Large intestine (tissue), 3 donors: ENCODE data around the gene LLPH. TPM values are rescaled to one million over a fixed set of nuclear protein-coding genes. Genes with fewer than 3 reads are reported as not detected.

Experiments
- DNase-seq, 2 donors: peaks; one replicate each; pipeline versions ENCODE4 v3.0.0 to v3.0.0-alpha.2; 2013
- H3K27ac ChIP-seq: one replicate; pipeline ENCODE4 v1.5.1; 2013; ENCODE audit warnings: low read length
- H3K27me3 ChIP-seq: 2 replicates; pipeline ENCODE4 v1.6.1; 2013; ENCODE audit warnings: low read length; ENCODE audit not compliant: control insufficient read depth, insufficient read depth
- H3K36me3 ChIP-seq: 2 replicates; pipeline ENCODE4 v1.6.1; 2013; ENCODE audit warnings: low read length; ENCODE audit not compliant: control insufficient read depth, insufficient read depth
- H3K4me1 ChIP-seq: one replicate; pipeline ENCODE4 v1.6.1; 2013; ENCODE audit warnings: low read length; ENCODE audit not compliant: control insufficient read depth, insufficient read depth
- H3K4me3 ChIP-seq: one replicate; pipeline ENCODE4 v1.5.1; 2013; ENCODE audit warnings: low read length
- H3K9me3 ChIP-seq: one replicate; pipeline ENCODE4 v1.6.1; 2013; ENCODE audit warnings: mild to moderate bottlenecking, low read depth, low read length, moderate library complexity; ENCODE audit not compliant: control insufficient read depth
- WGBS: methylation state at CpG from one replicate; pipeline ENCODE4 v1.1.5; 2013; ENCODE audit warnings: low lambda C conversion rate; ENCODE audit not compliant: insufficient coverage; 5-methylcytosine and 5-hydroxymethylcytosine counted together
- polyA plus RNA-seq: library from polyadenylated mRNA; unstranded; fragments of 120-200 nt; gene quantifications from one replicate; pipeline ENCODE4 v1.2.1, GENCODE V29; 2013

The LLPH gene
- polyA plus RNA-seq, 1 donor = 29.2 TPM

- H3K36me3 ChIP-seq = no peaks in the 10 kb centered on the region
- no CpG with 5 or more reads among the region's 2 CpGs for WGBS
- H3K4me3 ChIP-seq = no peak overlapping the region
- no peak for DNase-seq
- H3K9me3 ChIP-seq = no peaks in the 10 kb centered on the region
- no peaks in the 10 kb centered on the region for H3K27me3 ChIP-seq
- no peak overlapping the region for H3K27ac ChIP-seq
- H3K4me1 ChIP-seq = no peaks in the 10 kb centered on the region
Observed at GRCh38 chr12:66074561-66074960, 56.0 kb downstream of the LLPH start.

- Histone ChIP-seq H3K27ac (no peak overlapping the region), H3K36me3 (no peaks in the 10 kb centered on the region), H3K9me3 (no peaks in the 10 kb centered on the region), H3K4me1 (no peaks in the 10 kb centered on the region), H3K27me3 (no peaks in the 10 kb centered on the region), H3K4me3 (no peak overlapping the region)
- WGBS = 69% methylated on average over 4 of the region's 7 CpGs
- DNase-seq = no peak
Observed at GRCh38 chr12:66072566-66072965, 58.0 kb downstream of the LLPH start.

GRCh38 chr12:66072135-66072534, 58.4 kb downstream of the LLPH start:
- 100% methylated on average over 1 of the region's 2 CpGs for WGBS
- H3K36me3 ChIP-seq = no peaks in the 10 kb centered on the region
- H3K4me1 ChIP-seq = no peaks in the 10 kb centered on the region
- no peak for DNase-seq
- H3K27me3 ChIP-seq = no peaks in the 10 kb centered on the region
- no peak overlapping the region for H3K4me3 ChIP-seq
- H3K9me3 ChIP-seq = no peaks in the 10 kb centered on the region
- H3K27ac ChIP-seq = no peak overlapping the region

- 100% methylated on average over 1 of the region's 1 CpG for WGBS
- H3K4me3 ChIP-seq = no peak overlapping the region
- no peaks in the 10 kb centered on the region for H3K36me3 ChIP-seq
- H3K4me1 ChIP-seq = no peaks in the 10 kb centered on the region
- H3K9me3 ChIP-seq = no peaks in the 10 kb centered on the region
- no peak overlapping the region for H3K27ac ChIP-seq
- H3K27me3 ChIP-seq = no peaks in the 10 kb centered on the region
- no peak for DNase-seq
Observed at GRCh38 chr12:66071549-66071948, 59.0 kb downstream of the LLPH start.

GRCh38 chr12:66070378-66071120, 60.0 kb downstream of the LLPH start:
- Histone ChIP-seq H3K36me3 (no peaks in the 10 kb centered on the region), H3K4me3 (no peak overlapping the region), H3K27ac (no peak overlapping the region), H3K9me3 (no peaks in the 10 kb centered on the region), H3K27me3 (no peaks in the 10 kb centered on the region), H3K4me1 (no peaks in the 10 kb centered on the region)
- no peak for DNase-seq
- WGBS = 100% methylated on average over 3 of the region's 9 CpGs

GRCh38 chr12:66066929-66067523, 63.5 kb downstream of the LLPH start:
- 69% methylated on average over 3 of the region's 3 CpGs for WGBS
- DNase-seq = no peak
- no peak overlapping the region for H3K4me3 ChIP-seq
- no peaks in the 10 kb centered on the region for H3K9me3 ChIP-seq
- no peaks in the 10 kb centered on the region for H3K4me1 ChIP-seq
- no peak overlapping the region for H3K27ac ChIP-seq
- peaks cover 3% of the 10 kb centered on the region for H3K27me3 ChIP-seq
- no peaks in the 10 kb centered on the region for H3K36me3 ChIP-seq

Other genes starting within 250 kb of the LLPH start
- 134 TPM for gene TMBIM4, start 39.2 kb upstream of the LLPH start, polyA plus RNA-seq
- gene IRAK3, start 58.5 kb upstream of the LLPH start, polyA plus RNA-seq = 3.4 TPM
- 3.5 TPM for gene HELB, start 171.7 kb upstream of the LLPH start, polyA plus RNA-seq